NCI-H2171 (cell line): Measurements from ENCODE around the gene TRANK1.
"Not testable (repeated sequence)": the region's sequence is repeated elsewhere in the genome, so short reads cannot be mapped to it uniquely, and the experiment has no call there.

Source experiments
- DNase-seq: peaks from one replicate; lab custom pipeline; 2025; lab: John Stamatoyannopoulos, UW

The TRANK1 gene

DNA sequence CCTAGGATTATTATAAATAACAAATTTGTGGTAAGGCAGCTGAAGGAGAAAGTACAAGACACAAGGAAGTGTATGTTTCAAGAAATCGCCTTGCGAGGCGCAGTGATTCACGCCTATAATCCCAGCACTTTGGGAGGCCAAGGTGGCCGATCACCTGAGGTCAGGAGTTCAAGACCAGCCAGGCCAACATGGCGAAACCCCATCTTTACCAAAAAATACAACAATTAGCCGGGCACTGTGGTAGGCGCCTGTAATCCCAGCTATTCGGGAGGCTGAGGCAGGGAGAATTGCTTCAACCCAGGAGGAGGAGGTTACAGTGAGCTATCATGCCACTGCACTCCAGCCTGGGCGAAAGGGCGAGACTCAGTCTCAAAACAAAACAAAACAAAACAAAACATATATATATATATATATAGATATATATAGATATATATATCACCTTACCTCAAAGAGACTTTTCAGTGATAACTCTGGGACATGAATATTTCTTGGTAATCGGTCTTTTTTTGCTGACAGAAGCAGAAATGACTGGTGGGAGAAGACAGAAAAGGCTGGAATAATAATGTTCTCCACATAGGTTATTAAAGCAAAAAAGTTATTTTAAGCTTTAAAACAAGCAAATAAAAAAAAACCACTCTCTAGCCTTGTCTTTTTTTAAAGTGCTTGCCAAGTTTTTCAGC lies 52.3 kb downstream of the TRANK1 start:
- no peak for DNase-seq

DNA sequence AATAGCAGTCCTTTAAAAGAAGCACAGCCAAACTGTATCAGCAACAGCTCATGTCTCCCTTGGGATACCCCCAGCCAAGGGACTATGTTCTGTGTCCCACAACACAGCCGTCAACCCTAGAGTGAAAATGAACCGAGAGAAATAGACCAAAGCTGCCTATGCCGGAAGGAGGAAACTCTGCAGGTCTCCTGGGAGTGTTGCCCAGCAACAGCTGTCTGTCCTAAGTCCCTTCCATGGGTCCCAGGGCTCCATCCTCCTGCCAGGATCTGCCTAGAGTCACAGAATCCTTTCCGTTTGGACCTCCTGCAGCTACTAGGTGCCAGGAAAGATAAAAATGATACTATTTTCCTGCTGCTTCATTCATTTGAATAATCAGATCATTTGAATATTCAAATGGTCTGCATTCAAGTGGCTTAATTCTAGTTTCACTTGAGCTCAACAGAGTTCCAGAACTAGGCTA lies 53.1 kb downstream of the TRANK1 start:
- DNase-seq, result no peak

DNA sequence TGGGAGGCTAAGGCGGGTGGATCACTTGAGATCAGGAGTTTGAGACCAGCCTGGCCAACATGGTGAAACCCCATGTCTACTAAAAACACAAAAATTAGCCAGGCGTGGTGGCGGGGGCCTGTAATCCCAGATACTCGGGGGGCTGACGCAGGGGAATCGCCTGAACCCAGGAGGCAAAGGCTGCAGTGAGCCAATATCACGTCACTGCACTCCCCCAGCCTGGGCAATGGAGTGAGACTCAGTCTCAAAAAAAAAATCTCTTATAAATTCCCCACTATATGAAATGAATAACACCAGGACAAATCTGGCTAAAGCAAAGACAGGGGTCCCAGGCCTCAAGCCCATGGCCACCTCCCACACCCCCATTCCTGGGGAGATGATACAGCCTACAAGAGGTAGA lies 53.8 kb downstream of the TRANK1 start:
- not testable (repeated sequence) for DNase-seq

DNA sequence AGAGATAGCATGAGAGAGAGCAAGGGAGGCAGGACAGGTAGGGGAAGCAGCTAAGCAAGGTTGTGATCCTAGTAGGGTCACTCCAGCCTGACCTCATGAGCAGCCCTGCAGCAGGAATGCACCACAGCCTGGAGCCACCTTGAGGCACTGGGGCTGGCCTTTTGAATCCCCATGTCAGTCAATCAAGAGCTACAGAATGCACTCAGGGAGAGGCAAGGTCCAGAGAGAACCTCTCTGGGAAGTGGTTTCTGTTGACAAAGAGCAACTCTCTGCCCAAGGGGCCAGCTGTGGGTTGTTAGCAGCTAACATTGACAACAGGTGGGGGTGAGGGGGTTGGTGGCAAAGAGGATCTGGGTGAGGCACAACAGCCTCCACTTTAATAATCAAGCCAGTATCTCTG lies 54.6 kb downstream of the TRANK1 start:
- no peak for DNase-seq

DNA sequence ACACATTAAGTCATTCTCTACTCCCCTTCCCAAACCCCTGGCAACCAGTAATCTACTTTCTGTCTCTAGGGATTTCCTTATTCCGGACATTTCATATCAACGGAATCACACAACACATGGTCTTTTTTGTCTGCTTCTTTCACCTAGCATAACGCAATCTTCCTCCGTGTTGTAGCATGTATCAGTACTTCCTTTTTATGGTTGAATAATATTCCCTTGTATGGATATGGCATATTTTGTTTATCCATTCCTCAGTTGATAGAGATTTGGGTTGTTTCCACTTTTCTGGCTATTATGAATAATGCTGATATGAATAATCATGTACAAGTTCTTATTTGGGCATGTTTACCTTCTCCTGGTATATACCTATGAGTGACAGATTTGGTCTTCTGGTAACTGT lies 63.1 kb downstream of the TRANK1 start:
- no peak for DNase-seq

DNA sequence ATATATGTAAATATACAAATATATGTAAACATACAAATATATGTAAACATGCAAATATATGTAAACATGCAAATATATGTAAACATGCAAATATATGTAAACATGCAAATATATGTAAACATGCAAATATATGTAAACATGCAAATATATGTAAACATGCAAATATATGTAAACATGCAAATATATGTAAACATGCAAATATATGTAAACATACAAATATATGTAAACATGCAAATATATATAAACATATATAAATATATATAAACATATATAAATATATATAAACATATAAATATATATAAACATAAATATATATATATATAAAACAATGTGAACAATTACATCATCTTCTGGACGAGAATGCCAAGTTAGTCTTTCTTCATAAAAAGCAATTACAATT lies 65.0 kb downstream of the TRANK1 start:
- DNase-seq, result not testable (repeated sequence)

DNA sequence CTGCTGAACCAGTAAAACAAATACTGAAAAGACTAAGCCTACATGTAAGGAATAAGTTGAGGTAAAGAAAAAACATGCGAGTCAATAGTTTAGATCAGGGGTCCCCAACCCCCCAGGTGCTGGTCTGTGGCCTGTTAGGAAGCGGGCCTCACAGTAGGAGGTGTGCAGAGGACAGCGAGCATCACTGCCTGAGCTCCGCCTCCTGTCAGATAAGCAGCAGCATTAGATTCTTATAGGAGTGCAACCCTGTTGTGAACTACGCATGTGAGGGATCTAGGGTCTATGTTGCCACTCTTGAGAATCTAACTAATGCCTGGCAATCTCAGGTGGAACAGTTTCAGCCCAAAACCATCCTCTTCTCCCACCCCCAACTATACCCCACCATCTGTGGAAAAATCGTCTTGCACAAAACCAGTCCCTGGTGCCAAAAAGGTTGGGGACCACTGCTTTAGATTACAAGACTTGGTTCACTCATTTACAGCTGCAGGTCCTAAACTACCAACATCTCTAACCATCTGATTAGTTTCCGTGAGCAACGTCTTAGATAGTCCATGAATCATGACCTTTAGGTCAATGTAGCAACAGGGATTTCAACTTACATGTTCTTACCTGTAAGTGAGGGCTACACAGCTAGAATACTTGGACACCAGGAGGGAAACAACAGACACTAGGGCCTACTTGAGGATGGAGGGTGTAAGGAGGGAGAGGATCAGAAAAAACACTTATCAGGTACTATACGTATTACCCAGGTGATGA lies 66.7 kb downstream of the TRANK1 start:
- DNase-seq, result no peak

DNA sequence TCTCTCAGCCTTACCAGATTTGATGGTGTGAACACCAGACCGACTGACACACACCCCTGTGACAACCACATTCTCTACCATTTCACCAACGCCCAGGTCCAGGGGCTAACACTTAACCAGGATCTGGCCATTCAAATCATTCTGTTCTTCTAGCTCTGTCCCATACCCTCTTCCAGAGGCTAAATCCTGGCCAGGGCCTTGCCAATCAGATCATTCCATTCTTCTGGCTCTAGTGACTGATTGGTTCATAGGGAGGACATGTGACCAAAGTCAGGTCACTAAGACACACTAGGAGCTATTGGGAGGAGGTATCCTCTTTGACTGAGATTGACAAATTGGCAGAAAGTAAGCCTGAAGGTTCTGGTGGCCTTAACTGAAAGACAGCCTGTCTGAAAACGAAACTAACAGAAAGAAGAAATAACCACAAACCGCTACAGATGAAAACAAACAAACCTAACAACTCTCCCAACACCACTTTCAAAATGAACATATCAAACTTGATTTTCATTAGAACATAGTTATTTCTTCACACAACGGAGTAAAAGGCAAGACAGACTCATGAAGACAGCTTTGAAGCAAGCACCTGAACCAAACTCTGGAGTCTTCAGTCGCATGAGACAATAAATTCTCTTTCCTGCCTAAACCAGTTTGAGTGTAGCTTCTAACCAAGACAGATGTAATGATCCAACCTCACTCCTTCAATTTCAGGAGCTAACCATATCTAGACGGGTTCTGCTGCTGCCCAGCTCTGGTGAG lies 68.5 kb downstream of the TRANK1 start:
- DNase-seq, result no peak

DNA sequence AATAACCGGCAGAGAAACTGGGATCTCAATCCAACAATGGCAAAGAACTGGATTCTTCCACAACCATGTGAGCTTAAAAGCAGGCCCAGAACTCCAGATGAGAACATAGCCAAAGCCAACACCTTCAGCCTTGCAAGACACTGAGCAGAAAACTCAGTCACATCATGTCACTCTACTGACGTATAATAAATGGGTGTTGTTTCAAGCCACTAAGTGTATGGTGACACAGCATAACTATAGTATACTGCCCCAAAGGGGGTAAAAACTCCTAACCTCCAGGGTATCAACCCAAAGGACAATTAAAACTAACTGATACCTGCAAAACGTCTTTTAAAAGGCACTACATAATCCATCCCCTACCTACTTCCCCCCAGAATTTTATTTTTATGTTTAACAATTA lies 69.5 kb downstream of the TRANK1 start:
- no peak for DNase-seq

DNA sequence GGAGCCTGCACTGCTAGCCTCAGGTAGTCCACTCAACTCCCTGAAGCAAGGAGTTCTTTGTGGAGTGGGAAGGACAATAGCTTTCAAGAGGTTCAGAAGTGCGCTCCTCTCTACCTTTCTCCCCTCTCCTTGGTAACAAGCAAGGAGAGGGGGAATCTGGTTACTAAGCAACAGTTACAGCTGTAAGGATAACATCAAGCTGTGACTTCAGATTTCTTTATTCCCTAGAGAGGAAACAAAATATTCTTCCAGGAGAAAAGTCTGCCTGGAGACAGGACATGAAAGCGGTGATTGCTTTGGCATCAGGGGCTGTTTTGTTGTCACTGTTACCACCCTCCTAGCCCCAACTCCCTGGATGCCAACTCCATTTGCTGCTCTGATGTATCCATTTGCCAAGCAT lies 70.4 kb downstream of the TRANK1 start:
- peak; percentile 21 for DNase-seq

DNA sequence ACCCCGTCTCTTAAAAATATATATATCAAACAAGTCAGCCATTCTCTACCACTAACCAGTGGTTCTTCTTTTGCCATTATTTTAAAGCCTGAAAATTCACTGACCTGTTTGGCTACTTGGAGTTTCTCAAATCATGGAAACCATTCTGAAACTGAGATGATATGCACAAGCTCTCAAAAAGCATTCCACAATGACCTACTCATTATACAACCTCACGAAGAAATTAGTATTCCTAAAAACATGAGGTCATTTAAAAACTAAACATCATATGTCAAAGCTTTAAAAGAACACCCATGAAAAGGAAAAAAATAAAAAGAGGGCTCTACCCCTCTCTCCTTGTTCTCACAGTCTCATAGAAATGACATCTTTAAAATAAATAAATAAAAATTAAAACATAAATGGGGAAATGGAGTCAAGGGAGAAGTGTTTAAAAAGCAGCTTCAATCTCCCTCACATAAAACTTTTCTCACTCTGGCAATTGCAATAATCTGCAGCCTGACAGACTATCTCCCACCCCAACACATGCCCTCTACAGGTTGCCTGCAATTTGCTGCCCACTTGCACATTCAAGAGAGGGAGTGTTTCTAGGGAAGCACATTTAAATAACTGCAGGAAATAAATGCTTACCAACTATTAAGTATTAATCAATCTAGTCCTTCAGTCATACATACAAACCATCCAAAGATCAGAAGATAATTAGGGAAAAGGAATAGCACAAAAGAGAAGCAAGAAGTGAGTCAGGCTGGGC lies 73.3 kb downstream of the TRANK1 start:
- no peak for DNase-seq

DNA sequence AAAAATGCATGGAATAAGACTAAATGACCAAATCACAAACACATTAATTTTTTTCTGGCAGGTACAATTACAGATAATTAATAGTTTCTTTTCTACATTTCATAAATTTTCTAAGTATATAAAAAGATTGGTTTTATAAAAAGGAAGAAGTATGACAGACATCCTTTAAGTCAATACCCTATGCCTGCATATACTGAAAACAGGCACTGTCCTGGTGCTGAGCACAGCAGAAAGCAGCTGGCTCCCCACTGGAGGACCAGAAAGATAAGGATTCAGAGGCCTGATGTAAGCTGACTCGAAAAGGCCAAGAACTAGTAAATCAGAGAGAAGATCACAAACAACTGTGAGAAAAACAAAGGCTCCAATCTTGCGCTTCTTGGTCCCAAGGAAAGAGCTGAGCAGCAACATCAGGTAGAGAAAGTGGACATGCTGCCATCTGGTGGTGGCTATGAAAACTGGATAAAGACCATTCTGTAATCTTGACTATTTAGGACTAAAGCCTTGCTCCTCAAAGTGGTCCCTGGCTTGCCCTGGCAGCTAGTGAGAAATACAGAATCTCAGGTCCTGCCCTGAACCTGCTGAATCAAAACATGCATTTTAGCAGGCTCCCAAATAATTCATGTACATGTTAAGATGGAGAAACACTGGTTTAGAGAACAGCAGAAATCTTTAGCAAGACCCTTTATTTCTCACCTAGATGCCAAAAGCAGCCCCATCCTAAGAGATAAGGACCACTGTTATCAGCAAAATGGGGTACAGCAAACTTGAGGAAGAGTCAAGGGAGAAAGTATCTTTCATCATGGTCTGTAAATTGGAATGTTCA lies 76.0 kb downstream of the TRANK1 start:
- DNase-seq, result peak; percentile 29

DNA sequence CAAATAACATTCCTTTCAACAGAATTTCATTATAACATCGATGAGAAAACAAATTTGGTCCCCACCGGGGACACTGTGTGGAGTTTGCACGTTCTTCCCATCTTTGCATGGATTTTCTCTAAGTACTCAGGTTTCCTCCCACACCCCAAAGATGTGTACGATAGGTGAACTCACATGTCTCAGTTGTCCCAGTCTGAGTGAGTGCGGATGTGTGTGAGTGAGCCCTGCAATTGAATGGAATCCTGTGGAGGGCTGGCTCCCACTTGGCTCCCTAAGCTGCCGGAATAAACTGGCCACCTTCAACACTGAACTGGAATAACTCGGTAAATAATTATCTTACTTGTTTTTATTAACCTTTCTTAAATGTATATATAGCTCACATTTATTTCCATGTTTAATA lies 77.0 kb downstream of the TRANK1 start:
- DNase-seq, result no peak

DNA sequence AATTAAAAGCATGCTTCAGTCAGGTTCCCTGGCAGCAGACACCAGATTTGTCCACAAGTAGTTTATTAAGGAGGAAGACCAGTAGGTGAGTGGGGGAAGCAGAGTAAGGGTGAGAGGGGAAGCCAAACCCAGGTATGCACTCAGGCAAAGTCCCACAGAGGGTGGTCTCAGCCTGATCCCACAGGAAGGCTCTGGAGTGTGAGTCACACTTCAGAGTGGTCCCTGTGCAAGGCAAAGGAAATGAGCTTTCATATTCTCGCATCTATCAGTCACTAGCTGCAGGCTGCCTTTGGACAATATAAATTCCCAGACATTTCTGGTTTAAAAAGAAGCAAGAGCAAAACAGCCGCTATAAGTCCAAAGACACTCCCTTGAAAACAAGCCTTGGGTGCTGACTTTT lies 78.5 kb downstream of the TRANK1 start:
- no peak for DNase-seq

DNA sequence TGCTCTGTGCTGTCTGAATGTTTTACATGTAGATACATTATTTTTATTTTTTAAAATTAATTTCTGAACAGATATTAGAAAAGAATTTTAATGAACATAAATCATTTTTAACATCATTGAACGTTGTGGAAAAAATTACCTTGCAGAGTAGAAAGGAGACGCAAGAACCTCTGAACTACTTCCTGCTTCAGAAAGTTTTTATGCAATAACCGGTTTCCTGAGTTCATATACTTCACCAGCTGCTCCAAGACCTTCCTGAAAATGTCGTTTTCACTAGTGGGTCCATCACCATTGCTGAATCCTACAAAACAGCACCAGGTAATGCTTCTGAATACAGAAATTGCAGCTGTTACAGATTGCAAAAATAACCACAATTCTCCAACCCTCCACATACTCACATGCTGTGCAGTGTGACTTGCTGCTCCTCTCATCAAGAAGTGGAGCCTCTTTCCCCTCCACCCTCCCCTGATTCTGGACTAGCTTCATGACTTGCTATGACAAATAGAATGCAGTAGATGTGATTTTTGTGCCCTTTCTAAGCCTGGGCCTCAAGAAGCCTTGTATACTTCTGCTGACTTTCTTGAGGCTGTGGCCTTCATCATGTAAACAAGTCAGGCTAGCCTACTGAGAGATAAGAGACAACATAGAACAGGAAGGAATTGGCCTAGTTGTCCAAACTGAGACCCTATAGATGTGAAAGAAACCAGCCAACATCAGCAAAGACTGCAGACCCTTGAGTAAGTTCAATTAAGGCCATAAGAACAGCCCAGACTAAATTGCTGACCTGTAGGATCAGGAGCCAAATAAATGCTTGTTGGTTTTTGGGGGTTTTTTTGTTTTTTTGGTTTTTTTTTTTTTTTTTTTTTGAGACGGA lies 80.4 kb downstream of the TRANK1 start:
- no peak for DNase-seq

DNA sequence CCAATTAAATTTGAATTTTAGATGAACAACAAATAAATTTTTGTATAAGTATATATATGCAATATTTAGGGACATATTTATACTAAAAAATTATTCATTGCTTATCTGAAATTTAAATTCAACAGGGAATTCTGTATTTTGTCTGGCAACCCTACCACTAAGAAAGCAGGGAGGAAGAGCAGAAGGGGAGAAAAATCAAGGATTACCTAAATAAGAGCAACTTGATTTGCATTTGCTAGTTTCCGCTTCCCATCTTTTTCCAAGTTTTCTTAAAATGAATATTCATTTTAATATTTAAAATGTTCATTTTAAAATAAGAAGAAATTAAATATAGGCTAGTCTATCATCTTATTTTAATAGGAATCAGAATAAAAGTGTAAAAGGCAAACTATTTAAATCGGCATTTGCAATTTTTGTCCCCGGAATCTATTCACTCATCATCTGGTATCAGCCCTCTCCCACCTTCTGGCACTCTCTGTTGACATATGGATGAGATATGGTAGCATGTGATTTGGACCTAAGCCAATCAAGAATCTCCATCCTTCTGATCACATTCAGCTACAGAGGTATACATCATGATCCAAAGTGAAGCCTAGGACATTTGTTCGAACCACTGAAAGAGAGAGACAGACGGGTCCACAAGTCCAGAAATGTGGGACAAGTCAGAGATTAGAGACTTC lies 82.6 kb downstream of the TRANK1 start:
- DNase-seq, result no peak

DNA sequence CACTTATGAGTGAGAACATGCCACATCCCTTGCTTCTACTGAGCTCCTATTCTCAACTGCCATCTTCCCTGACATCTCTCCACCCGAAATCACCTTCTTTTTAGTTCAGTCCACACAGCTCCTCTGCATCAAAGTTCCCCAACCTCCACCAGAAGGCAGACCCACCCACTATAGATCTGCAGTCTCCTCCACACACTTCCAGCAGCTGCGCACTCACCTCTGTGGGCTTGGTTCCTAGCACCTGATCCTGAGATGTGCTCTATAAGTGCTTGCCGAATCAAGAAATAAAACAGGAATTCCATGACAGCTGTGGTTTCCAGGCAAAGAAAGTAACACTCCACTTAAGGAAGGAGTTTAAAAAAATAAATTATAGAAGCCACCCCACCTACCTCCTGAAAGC lies 85.4 kb downstream of the TRANK1 start:
- no peak for DNase-seq

DNA sequence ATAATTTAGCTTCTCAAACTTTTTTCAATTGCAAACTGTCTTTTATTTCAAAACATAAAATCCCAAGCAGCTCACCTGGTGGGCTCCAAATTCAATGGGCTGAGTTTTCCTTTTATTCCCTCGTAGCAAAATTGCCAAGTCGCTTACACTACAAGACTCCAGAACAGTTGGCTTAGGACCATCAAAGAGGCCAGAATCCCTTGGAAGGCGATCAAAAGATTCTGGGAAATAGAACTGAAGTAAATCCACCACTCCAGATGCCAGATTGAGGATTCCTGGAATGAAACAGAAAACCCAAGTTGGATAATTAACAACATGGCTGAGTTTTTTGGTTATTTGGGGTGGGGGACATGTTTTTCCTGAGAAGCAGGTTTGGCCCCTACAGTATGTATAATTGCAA lies 92.8 kb downstream of the TRANK1 start:
- DNase-seq, result no peak

DNA sequence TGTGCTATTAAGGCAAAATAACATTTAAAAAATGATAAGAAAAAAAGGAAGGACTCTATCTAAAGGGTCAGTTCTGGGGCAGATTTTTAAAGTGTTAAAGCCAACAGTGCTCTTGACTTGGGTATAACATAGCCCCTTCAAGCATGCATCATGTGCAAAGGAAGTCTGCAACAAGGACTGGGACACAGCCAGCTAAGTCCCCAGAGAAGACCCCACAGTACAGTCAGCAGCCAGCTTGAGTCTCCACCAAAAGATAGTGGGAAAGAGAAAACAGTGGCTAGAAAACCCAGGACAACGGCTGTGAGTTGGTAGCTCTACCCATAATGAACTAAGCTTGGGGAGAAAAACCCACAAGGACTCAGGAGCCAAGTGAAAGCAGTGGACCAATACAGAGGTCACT lies 94.1 kb downstream of the TRANK1 start:
- DNase-seq, result no peak

DNA sequence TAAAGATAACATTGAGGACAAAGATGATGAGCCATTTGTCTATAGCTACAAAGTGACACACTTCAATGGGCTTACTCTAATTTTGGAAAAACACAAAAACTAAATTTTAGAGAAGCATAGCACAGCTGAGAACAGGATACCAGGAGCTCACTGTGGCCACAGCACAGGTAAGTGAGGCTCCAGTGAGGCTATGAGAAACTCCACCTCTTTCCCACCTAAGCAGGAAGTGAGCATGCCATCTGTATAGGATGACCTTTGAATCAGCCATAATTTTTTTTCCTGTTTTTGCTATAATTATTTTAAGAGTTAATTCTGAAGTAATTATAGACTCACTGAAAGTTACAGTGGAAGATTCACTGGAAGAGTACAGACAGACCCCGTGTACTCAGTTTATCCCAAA lies 98.4 kb downstream of the TRANK1 start:
- no peak for DNase-seq
